ENCODE measurements around the gene TMC8. TPM values are rescaled to one million over a fixed set of nuclear protein-coding genes. Genes with fewer than 3 reads are reported as not detected.
A peak's percentile ranks its signal among the peaks of the same experiment; 100 is the strongest.

The TMC8 gene
- total and polyA plus RNA-seq, 12 donors: 0.44 to 28.8 (median 6.3) TPM

DNA sequence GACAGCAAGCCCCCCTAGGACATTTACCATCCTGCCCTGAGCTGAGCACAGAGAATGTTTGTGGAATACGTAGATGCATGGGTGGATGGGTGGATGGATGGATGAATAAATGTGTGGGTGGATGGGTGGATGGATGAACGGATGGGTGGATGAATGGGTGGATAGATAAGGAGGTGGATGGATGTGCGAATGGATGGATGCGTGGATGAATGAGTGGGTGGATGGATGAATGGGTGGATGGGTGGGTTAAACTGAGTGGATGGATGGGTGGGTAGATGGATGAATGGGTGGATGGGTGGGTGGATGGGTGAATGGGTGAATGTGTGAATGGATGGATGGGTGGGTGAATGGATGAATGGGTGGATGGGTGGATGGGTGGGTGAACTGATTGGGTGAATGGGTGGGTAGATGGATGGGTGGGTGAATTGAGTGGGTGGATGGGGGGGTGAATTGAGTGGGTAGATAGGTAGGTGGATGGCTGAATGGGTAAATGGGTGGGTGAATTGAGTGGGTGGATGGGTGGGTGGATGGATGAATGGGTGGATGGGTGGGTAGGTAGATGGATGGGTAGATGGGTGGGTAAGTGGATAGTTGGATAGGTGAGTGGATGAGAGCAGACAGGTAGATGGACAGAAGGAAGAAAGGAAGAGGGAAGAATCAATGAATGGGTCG is 7.2 kb upstream of the TMC8 start:
- no peak for TF ChIP-seq POLR2A (IDR thresholded peaks at IDR 0.05)
- TF ChIP-seq, protein P1, sequence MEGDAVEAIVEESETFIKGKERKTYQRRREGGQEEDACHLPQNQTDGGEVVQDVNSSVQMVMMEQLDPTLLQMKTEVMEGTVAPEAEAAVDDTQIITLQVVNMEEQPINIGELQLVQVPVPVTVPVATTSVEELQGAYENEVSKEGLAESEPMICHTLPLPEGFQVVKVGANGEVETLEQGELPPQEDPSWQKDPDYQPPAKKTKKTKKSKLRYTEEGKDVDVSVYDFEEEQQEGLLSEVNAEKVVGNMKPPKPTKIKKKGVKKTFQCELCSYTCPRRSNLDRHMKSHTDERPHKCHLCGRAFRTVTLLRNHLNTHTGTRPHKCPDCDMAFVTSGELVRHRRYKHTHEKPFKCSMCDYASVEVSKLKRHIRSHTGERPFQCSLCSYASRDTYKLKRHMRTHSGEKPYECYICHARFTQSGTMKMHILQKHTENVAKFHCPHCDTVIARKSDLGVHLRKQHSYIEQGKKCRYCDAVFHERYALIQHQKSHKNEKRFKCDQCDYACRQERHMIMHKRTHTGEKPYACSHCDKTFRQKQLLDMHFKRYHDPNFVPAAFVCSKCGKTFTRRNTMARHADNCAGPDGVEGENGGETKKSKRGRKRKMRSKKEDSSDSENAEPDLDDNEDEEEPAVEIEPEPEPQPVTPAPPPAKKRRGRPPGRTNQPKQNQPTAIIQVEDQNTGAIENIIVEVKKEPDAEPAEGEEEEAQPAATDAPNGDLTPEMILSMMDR (IDR thresholded peaks at IDR 0.05): no peak
- 88 to 92% (median 91%) methylated on average over 5 of the region's 5 CpGs for WGBS, 4 donors
- Histone ChIP-seq H3K4me3 (no peak overlapping the region), H3K27ac (no peak overlapping the region), H3K9me3 (replicated peaks in 1 of 3) (no peaks in the 10 kb centered on the region), H3K27me3 (no peaks in the 10 kb centered on the region), H3K36me3 (replicated peaks in 1 of 2) (no peaks in the 10 kb centered on the region), H3K4me1 (replicated peaks in 1 of 2) (peaks cover 6 to 26% of the 10 kb centered on the region in 2 donors)
- intact Hi-C loops (cut with DNase I): no loop called here
- no peak for DNase-seq

DNA sequence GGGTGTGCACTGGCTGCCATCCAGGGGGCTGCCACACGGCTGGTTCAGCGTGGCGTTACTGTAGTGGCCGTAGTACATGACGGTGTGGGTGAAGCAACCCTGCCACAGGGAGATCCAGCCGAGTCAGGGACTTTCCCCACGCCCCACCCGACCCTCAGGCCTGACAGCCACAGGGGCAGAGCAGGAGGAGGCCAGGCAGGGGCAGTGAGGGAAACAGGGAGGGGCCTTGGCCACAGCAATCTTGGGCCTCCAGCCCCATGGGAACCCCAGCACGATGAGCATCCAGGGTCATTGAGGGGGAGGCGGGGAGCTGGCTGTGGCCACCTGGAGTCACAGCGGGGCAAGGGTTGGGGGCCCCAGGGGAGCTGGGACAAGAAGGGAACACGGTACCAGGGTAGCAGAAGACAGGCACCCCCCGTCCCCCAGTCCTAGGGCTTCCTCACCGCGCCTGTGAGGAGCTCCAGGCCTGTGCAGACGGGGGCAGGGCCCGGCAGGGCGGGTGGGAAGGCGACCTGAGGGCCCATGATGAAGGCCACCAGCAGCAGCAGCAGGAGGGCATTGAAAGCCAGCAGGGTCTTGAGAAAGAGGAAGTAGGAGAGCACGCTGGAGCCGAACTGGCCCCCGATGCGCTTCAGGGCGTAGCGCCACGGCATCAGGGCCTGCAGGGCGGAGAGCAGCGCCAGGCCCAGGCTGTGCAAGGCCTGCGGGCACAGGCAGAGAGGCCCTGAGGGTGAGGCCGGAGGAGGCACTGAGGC is 6.3 kb upstream of the TMC8 start:
- H3K36me3 ChIP-seq (replicated peaks in 1 of 2): no peaks in the 10 kb centered on the region
- DNase-seq: no peak
- H3K4me1 ChIP-seq (replicated peaks in 1 of 2): peaks cover 12 to 35% of the 10 kb centered on the region in 2 donors
- intact Hi-C loops (cut with DNase I): no loop called here
- 74 to 81% (median 77%) methylated on average over 13 to 30 of the region's 30 CpGs for WGBS, 4 donors
- peak overlapping the region in 1 of 5 donors; percentile 91 for H3K27ac ChIP-seq
- H3K9me3 ChIP-seq (replicated peaks in 1 of 3): no peaks in the 10 kb centered on the region
- H3K4me3 ChIP-seq: no peak overlapping the region
- no peaks in the 10 kb centered on the region for H3K27me3 ChIP-seq
- TF ChIP-seq POLR2A (IDR thresholded peaks at IDR 0.05): no peak
- TF ChIP-seq, protein P1 (IDR thresholded peaks at IDR 0.05): no peak

DNA sequence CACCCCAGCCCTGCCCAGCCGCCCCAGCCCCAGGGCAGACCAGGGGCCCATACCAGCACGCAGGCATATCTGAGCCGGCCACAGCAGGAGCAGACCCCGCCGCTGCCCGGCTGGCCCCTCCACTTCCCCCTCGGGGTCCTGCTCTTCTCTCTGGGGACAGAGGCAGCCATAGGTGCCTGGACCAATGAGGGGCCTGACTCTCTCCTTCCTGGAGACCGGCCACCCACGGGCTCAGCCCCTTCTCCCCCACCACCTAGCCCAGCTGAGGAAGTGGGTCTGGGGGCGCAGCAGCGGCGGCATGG is 5.8 kb upstream of the TMC8 start:
- H3K9me3 ChIP-seq (replicated peaks in 1 of 3): no peaks in the 10 kb centered on the region
- no peaks in the 10 kb centered on the region for H3K36me3 ChIP-seq (replicated peaks in 1 of 2)
- TF ChIP-seq POLR2A (IDR thresholded peaks at IDR 0.05): no peak
- TF ChIP-seq, protein P1 (IDR thresholded peaks at IDR 0.05): no peak
- no peaks in the 10 kb centered on the region for H3K27me3 ChIP-seq
- DNase-seq: no peak
- peak overlapping the region in 1 of 5 donors; percentile 91 for H3K27ac ChIP-seq
- WGBS, 4 donors: 71 to 84% (median 81%) methylated on average over 3 to 12 of the region's 12 CpGs; no CpG with 5 or more reads in 1 of the 4 donors
- intact Hi-C loops (cut with DNase I): loop anchor here in 1 of 2 donors (5.0 kb wide), 1 partner anchor 48 kb away; no protein-coding TSS in a partner anchor
- peaks cover 12 to 40% of the 10 kb centered on the region in 2 donors for H3K4me1 ChIP-seq (replicated peaks in 1 of 2)
- H3K4me3 ChIP-seq: no peak overlapping the region

DNA sequence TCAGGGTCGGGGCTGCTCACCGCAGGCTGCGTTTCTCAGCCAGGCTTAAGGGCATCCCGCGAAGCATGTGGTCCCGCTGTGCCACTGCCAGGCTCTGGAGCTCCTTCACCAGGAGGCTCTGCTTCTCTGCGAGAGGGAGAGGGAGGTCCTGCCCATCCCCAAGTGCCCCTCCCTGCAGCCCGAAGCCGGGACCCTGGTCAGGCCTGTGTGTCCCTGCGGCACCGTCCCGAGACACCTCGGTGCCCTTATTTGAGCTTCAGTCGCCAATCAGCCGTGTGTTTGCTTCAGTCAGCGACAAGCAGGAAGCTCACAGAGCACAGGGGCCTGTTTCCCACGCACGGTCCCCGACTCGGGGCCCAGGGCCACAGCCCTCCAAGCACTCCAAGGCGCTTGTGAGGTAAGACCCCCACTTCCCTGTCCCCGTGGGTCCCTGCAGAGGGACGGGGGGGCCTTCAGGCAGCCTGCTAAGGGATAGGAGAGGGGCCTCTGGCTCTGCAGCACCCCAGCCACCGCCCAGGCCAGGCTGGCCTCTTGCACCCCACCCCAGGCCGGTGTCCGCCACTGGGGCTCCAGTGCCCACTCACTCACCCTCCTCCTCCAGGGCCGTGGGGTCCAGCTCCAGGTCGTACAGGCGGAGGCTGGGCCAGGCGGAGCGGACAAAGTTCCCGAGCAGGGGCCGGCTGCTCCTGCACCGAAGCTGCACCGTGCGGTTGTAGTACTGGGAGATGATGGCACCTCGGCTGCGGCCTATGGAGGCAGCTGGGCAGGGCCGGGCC is 5.2 kb upstream of the TMC8 start:
- intact Hi-C loops (cut with DNase I): loop anchor here in 1 of 2 donors (5.0 kb wide), 1 partner anchor 47 kb away; no protein-coding TSS in a partner anchor
- no peaks in the 10 kb centered on the region for H3K36me3 ChIP-seq (replicated peaks in 1 of 2)
- H3K9me3 ChIP-seq (replicated peaks in 1 of 3): no peaks in the 10 kb centered on the region
- TF ChIP-seq, protein P1 (IDR thresholded peaks at IDR 0.05): no peak
- TF ChIP-seq POLR2A (IDR thresholded peaks at IDR 0.05): no peak
- H3K27me3 ChIP-seq: no peaks in the 10 kb centered on the region
- no peak overlapping the region for H3K4me3 ChIP-seq
- no peak for DNase-seq
- H3K4me1 ChIP-seq (replicated peaks in 1 of 2): peaks cover 12 to 40% of the 10 kb centered on the region in 2 donors
- WGBS, 4 donors: 70 to 74% (median 73%) methylated on average over 10 to 39 of the region's 39 CpGs
- H3K27ac ChIP-seq: peak overlapping the region in 1 of 5 donors; percentile 91

Measured in adrenal gland (tissue), 12 donors.